Mesothelial cell of epicardium (in vitro differentiated cells): ENCODE measurements around the gene SPRR1A. TPM values are rescaled to one million over a fixed set of nuclear protein-coding genes. Genes with fewer than 3 reads are reported as not detected.

Experiments
- DNase-seq, 2 experiments: peaks; one replicate each; pipeline ENCODE4 v3.0.0; 2021; ENCODE audit warnings: low spot score in 2 of 2; ENCODE audit not compliant: unreplicated experiment in 2 of 2
- H3K27ac Mint-ChIP-seq: 2 replicates; pipeline ENCODE4 v1.8.0; 2021; ENCODE audit warnings: mixed read lengths
- H3K27me3 Mint-ChIP-seq: 2 replicates; pipeline ENCODE4 v1.8.0; 2021; ENCODE audit warnings: low read depth, mixed read lengths
- H3K36me3 Mint-ChIP-seq: 2 replicates; pipeline ENCODE4 v1.8.0; 2021; ENCODE audit warnings: mixed read lengths
- H3K4me1 Mint-ChIP-seq: 2 replicates; pipeline ENCODE4 v1.8.0; 2021; ENCODE audit warnings: mixed read lengths
- H3K4me3 Mint-ChIP-seq: 2 replicates; pipeline ENCODE4 v1.8.0; 2021; ENCODE audit warnings: mild to moderate bottlenecking, moderate library complexity, mixed read lengths
- H3K9me3 Mint-ChIP-seq: 2 replicates; pipeline ENCODE4 v1.8.0; 2021; ENCODE audit warnings: mixed read lengths
- total RNA-seq: library from RNA; stranded (reverse); gene quantifications from 3 replicates; pipeline ENCODE4 v1.2.1, GENCODE V29; 2021
- TF ChIP-seq, protein P1 (sequence below): fragments of 200-600 bp; sonication (generic); IDR thresholded peaks from one replicate; pipeline ENCODE4 v1.5.0; 2021; ENCODE audit warnings: antibody characterized with exemption; ENCODE audit not compliant: unreplicated experiment

SPRR1A gene
- total RNA-seq, 1 donor from 2014 or later = not detected

DNA sequence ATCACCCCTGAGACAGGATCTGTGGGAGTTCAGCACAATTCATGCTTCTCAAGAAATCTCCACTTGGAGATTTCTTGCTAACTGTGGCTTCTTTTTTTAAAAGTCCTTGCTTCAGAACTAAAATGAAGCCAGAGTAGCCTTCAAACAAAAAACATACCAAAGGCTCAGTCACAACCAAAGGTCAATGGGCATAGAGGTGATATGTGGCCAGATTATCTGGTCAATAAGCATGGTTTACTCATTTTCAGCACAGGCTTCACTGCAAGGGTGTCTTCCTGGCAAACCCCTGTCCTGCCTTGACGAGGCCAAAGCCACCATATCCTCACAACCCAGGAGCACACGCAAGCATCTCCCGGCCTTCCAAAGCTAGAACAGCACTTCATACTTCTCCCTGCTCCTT lies 24.6 kb upstream of the SPRR1A start:
- H3K9me3 Mint-ChIP-seq = peaks cover 14% of the 10 kb centered on the region
- no peaks in the 10 kb centered on the region for H3K36me3 Mint-ChIP-seq
- H3K27me3 Mint-ChIP-seq = no peaks in the 10 kb centered on the region
- DNase-seq = no peak
- TF ChIP-seq, protein P1, sequence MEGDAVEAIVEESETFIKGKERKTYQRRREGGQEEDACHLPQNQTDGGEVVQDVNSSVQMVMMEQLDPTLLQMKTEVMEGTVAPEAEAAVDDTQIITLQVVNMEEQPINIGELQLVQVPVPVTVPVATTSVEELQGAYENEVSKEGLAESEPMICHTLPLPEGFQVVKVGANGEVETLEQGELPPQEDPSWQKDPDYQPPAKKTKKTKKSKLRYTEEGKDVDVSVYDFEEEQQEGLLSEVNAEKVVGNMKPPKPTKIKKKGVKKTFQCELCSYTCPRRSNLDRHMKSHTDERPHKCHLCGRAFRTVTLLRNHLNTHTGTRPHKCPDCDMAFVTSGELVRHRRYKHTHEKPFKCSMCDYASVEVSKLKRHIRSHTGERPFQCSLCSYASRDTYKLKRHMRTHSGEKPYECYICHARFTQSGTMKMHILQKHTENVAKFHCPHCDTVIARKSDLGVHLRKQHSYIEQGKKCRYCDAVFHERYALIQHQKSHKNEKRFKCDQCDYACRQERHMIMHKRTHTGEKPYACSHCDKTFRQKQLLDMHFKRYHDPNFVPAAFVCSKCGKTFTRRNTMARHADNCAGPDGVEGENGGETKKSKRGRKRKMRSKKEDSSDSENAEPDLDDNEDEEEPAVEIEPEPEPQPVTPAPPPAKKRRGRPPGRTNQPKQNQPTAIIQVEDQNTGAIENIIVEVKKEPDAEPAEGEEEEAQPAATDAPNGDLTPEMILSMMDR = no peak
- H3K4me1 Mint-ChIP-seq = no peaks in the 10 kb centered on the region
- no peak overlapping the region for H3K4me3 Mint-ChIP-seq
- H3K27ac Mint-ChIP-seq = no peak overlapping the region

DNA sequence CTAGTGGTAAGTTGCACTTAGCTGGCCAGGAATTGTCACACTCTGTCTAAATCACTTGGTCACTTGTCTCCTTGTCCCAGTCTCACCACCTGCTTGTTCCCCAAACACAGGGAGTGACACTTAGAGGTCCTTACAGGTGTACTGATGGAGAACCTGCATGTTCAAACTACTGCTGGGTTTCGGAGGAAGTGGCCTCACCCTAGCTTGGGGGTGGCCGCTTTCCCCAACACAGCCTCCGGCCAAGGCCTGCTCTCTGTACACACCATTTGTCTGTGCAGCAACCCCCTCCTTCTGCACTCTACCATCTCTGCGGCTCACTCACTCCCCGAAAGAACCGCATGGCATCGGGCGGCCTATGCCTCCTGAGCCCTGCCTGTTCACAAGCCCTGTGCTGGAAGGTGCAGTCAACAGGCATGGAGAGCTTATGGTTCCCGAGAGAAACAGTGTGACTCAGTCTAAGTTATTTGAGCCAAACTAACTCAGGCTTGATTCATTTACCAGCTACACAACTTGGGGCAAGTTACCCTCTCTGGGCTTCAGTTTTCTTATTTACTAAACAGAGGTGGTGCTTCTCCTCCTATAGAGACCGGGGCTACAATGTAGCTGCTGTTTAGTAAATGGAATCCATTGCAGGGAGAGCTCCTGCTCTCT lies 24.0 kb upstream of the SPRR1A start:
- no peak overlapping the region for H3K27ac Mint-ChIP-seq
- no peak for DNase-seq
- H3K27me3 Mint-ChIP-seq = no peaks in the 10 kb centered on the region
- no peak overlapping the region for H3K4me3 Mint-ChIP-seq
- H3K36me3 Mint-ChIP-seq = no peaks in the 10 kb centered on the region
- H3K9me3 Mint-ChIP-seq = peaks cover 11% of the 10 kb centered on the region
- TF ChIP-seq, protein P1 = no peak
- no peaks in the 10 kb centered on the region for H3K4me1 Mint-ChIP-seq

DNA sequence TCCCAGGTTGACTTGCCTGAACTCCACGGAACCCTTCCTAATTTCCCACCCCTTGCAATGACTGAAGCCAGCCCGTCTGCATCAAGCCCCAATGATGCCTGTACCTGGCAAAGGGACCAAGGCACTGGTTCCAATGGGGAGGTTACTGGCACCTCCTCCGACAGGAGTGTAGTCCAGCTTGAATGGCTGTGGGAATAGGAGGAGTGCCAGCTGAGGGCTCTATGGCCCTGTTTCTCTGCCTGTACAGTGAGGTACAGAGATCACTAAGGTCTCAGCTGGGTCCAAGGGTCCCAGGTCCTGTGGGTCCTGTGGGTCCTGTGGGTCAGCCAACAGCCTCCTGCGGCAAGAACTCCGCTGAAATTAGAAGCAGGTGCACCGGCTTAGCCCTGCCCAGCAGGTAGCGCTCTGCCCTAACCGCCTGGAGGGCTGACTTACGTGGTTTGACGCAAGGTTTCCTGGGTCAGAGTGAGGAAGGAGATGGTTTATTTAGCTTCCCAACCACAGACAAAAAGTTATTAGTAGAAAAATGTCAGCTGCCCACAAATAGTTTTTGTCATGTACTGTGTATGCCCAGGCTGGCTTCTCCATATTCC lies 23.3 kb upstream of the SPRR1A start:
- DNase-seq = no peak
- TF ChIP-seq, protein P1 = no peak
- peaks cover 11% of the 10 kb centered on the region for H3K9me3 Mint-ChIP-seq
- no peak overlapping the region for H3K4me3 Mint-ChIP-seq
- no peak overlapping the region for H3K27ac Mint-ChIP-seq
- peaks cover 2% of the 10 kb centered on the region for H3K27me3 Mint-ChIP-seq
- H3K4me1 Mint-ChIP-seq = no peaks in the 10 kb centered on the region
- no peaks in the 10 kb centered on the region for H3K36me3 Mint-ChIP-seq

DNA sequence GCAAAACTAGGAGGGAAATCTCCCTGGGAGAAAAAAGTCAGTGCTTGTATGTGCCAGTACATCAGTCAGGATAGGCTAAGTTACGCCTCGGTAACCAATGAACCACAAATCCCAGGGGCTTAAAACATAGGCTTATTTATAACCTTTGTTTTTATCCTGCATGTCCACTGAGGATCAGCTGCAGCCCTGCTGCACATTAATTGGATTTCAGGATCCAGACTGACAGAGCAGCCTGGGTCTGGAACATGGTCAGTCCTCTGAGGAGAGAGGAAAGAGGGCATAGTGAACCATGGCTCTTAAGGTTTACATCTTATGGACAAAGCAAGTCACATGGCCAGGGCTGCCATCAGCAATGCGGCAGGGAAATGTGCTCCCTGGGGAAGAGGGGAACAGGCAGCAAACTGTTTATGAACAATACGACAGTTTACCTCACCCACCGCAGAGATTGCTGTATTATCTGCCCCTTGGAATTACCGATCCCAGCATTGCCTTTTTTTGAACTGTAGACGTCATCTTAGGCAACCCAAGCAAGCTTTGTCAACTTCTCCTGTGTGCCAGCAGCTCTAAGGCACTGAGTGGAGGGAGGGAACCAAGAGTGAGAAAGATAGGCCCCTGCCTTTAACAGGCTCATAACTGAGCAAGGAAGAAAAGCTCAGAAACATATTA lies 22.5 kb upstream of the SPRR1A start:
- Mint-ChIP-seq H3K4me3 (no peak overlapping the region), H3K9me3 (peaks cover 11% of the 10 kb centered on the region), H3K27me3 (peaks cover 2% of the 10 kb centered on the region), H3K27ac (no peak overlapping the region), H3K4me1 (no peaks in the 10 kb centered on the region), H3K36me3 (no peaks in the 10 kb centered on the region)
- DNase-seq = no peak
- TF ChIP-seq, protein P1 = no peak

DNA sequence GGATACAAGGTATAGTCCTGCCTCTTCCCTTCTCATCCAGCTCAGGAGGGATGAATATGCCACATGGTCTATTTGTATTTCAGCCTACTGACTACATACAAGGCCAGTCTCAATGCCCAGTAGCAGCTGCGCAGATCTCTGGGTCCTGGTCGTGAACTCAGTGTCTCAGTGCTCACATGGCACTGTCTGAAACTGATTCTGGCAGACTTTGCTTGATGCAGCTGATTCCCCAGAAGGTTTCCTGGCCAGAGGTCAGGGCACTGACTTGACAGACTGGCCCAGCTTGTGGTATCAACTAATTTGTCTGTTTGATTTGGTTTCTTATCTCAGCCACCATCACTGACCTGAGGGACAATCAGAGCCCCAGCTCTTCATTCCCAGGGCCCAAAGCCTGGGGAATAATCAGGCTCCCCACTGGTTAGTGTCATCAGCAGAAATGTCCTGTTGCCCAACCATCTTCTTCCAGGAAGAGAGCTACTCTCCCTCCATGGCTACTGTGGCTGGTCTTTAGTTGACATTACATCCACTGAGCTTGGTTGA lies 20.9 kb upstream of the SPRR1A start:
- no peaks in the 10 kb centered on the region for H3K4me1 Mint-ChIP-seq
- no peak for DNase-seq
- no peak overlapping the region for H3K4me3 Mint-ChIP-seq
- peaks cover 7% of the 10 kb centered on the region for H3K27me3 Mint-ChIP-seq
- TF ChIP-seq, protein P1 = no peak
- H3K9me3 Mint-ChIP-seq = peaks cover 3% of the 10 kb centered on the region
- H3K27ac Mint-ChIP-seq = no peak overlapping the region
- no peaks in the 10 kb centered on the region for H3K36me3 Mint-ChIP-seq
